B cell (primary cell): ENCODE data around the gene JPH2. TPM values are rescaled to one million over a fixed set of nuclear protein-coding genes. Genes with fewer than 3 reads are reported as not detected.

Source experiments
- ATAC-seq: fragments of 200-7000 bp; cut with Tn5 transposase; one replicate; pipeline ENCODE4 v1.10.0; 2021; ENCODE audit warnings: low read depth, mild to moderate bottlenecking, moderate number of reproducible peaks, moderate library complexity
- CTCF ChIA-PET: fragments of 350-600 bp; sonication (Branson Sonifier 250); formaldehyde crosslinking; loops from one replicate; lab custom pipeline; 2021; ENCODE audit warnings: antibody characterized with exemption, inconsistent platforms; lab: Charles Lee
- POLR2A ChIA-PET: fragments of 350-600 bp; sonication (Branson Sonifier 250); formaldehyde crosslinking; loops from one replicate; lab custom pipeline; 2021; ENCODE audit warnings: antibody characterized with exemption; lab: Charles Lee
- DNase-seq: peaks from one replicate; pipeline ENCODE4 v3.0.0; 2013
- H2AFZ ChIP-seq: 2 replicates; pipeline ENCODE4 v1.6.1; 2012; ENCODE audit warnings: mild to moderate bottlenecking, low read depth, low read length; ENCODE audit not compliant: insufficient read depth, poor library complexity, severe bottlenecking
- H3K27ac ChIP-seq, 2 donors: 1 replicate in 1 of 2; 2 replicates in 1 of 2; pipeline ENCODE4 v1.5.1; 2012 to 2013; ENCODE audit warnings: low read length in 2 of 2, mild to moderate bottlenecking in 2 of 2, moderate library complexity in 1 of 2
- H3K27me3 ChIP-seq, 4 experiments: fragments of 200-600 bp in 1 of 4; sonication (generic) in 1 of 4; replicated peaks in 1 of 4; 1 replicate in 2 of 4; 2 replicates in 2 of 4; pipeline versions ENCODE4 v1.6.1 to v1.7.0; 2013 to 2016; ENCODE audit warnings: low read length in 3 of 4, mild to moderate bottlenecking in 2 of 4, mixed read lengths in 1 of 4, moderate library complexity in 1 of 4; ENCODE audit not compliant: insufficient read depth in 4 of 4, control insufficient read depth in 3 of 4; ENCODE audit errors: control extremely low read depth in 1 of 4
- H3K36me3 ChIP-seq, 2 experiments: replicated peaks in 1 of 2; 1 replicate in 1 of 2; 2 replicates in 1 of 2; pipeline versions ENCODE4 v1.6.1 to v1.7.1; 2013; ENCODE audit warnings: low read length in 1 of 2; ENCODE audit not compliant: insufficient read depth in 2 of 2, control insufficient read depth in 1 of 2; ENCODE audit errors: control extremely low read depth in 1 of 2, extremely low read depth in 1 of 2
- H3K4me1 ChIP-seq, 2 donors: fragments of 200-600 bp in 1 of 2; sonication (generic) in 1 of 2; 1 replicate in 1 of 2; 2 replicates in 1 of 2; pipeline versions ENCODE4 v1.5.1 to v1.6.1; 2013 to 2017; ENCODE audit warnings: low read length in 2 of 2; ENCODE audit not compliant: control insufficient read depth in 2 of 2, insufficient read depth in 2 of 2
- H3K4me2 ChIP-seq: replicated peaks from 2 replicates; pipeline ENCODE3; 2012; ENCODE audit warnings: mild to moderate bottlenecking, low read depth, low read length; ENCODE audit not compliant: poor library complexity, severe bottlenecking
- H3K4me3 ChIP-seq, 5 experiments: fragments of 200-600 bp in 1 of 5; sonication (generic) in 1 of 5; 1 replicate in 3 of 5; 2 replicates in 2 of 5; pipeline versions ENCODE4 v1.5.1 to v1.7.0; 2011 to 2016; ENCODE audit warnings: low read length in 4 of 5, mild to moderate bottlenecking in 4 of 5, low read depth in 2 of 5, control low read depth in 1 of 5, moderate library complexity in 1 of 5; ENCODE audit not compliant: insufficient read depth in 1 of 5; ENCODE audit errors: control extremely low read depth in 1 of 5, extremely low read depth in 1 of 5
- H3K79me2 ChIP-seq: fragments of 200-600 bp; sonication (generic); one replicate; pipeline ENCODE4 v1.6.0; 2016; ENCODE audit warnings: low read length; ENCODE audit not compliant: control insufficient read depth, insufficient read depth
- H3K9ac ChIP-seq: fragments of 200-600 bp; sonication (generic); 2 replicates; pipeline ENCODE4 v1.6.1; 2017; ENCODE audit warnings: mild to moderate bottlenecking, low read length, moderate library complexity
- H3K9me3 ChIP-seq, 3 donors: one replicate each; pipeline versions ENCODE4 v1.6.1 to v1.7.1; 2013; ENCODE audit warnings: low read length in 2 of 3; ENCODE audit not compliant: control insufficient read depth in 2 of 3, insufficient read depth in 1 of 3; ENCODE audit errors: control extremely low read depth in 1 of 3
- H4K20me1 ChIP-seq: 2 replicates; pipeline ENCODE4 v1.6.0; 2012; ENCODE audit warnings: mild to moderate bottlenecking, low read length; ENCODE audit not compliant: insufficient read depth, control insufficient read depth, poor library complexity, severe bottlenecking
- H3K27ac Mint-ChIP-seq: one replicate; pipeline ENCODE4 v1.8.0; 2021; ENCODE audit warnings: mixed read lengths
- H3K27me3 Mint-ChIP-seq: one replicate; pipeline ENCODE4 v1.8.0; 2021; ENCODE audit warnings: mixed read lengths
- H3K4me1 Mint-ChIP-seq: one replicate; pipeline ENCODE4 v1.8.0; 2021; ENCODE audit warnings: mixed read lengths
- H3K4me3 Mint-ChIP-seq: one replicate; pipeline ENCODE4 v1.8.0; 2021; ENCODE audit warnings: mixed read lengths
- H3K9me3 Mint-ChIP-seq: one replicate; pipeline ENCODE4 v1.8.0; 2022; ENCODE audit warnings: mixed read lengths; ENCODE audit not compliant: insufficient read depth
- CTCF ChIP-seq: fragments of 200-600 bp; IDR thresholded peaks from one replicate; pipeline ENCODE4 v1.8.0; 2022; ENCODE audit warnings: antibody characterized with exemption, mild to moderate bottlenecking
- EZH2 ChIP-seq: IDR thresholded peaks from 2 replicates; pipeline ENCODE4 v1.6.1; 2012; ENCODE audit warnings: borderline replicate concordance, low read depth, mild to moderate bottlenecking, moderate library complexity, low read length; ENCODE audit not compliant: insufficient read depth, poor library complexity, severe bottlenecking
- WGBS: methylation state at CpG from one replicate; pipeline ENCODE4 v1.1.5; 2013; ENCODE audit warnings: missing lambda C conversion rate; ENCODE audit not compliant: insufficient coverage; 5-methylcytosine and 5-hydroxymethylcytosine counted together
- intact Hi-C: fragments of 100-400 bp; cut with micrococcal nuclease; formaldehyde crosslinking; loops from one replicate; pipeline ENCODE4 v1.10.0; 2022
- polyA plus RNA-seq: library from polyadenylated mRNA; depleted of rRNA; stranded (reverse); fragments of >200 nt; gene quantifications from 2 replicates; pipeline ENCODE4 v1.2.3, GENCODE V29; 2012
- total RNA-seq, 2 donors: library from RNA; stranded (reverse); fragments of 120-200 nt in 1 of 2; gene quantifications; 1 replicate in 1 of 2; 2 replicates in 1 of 2; pipeline versions ENCODE4 v1.2.3 to v1.2.4, GENCODE V29; 2013 to 2022

JPH2 gene
- total and polyA plus RNA-seq, 2 donors (not counting 1 experiment from before 2014, with no cell fraction given): 0.10 TPM; not detected in 1

- TF ChIP-seq EZH2: no peak
- no peak for TF ChIP-seq CTCF
- H3K27ac Mint-ChIP-seq: no peak overlapping the region
- no peaks in the 10 kb centered on the region for H3K27me3 Mint-ChIP-seq
- H3K79me2 ChIP-seq: peaks cover 67% of the 10 kb centered on the region
- ChIA-PET CTCF (no interaction called here), POLR2A (no interaction called here)
- H4K20me1 ChIP-seq: peaks cover 91% of the 10 kb centered on the region
- intact Hi-C loops: no loop called here
- no peak for DNase-seq
- peaks cover 21% of the 10 kb centered on the region for H3K4me1 Mint-ChIP-seq
- H2AFZ ChIP-seq: no peak overlapping the region
- no CpG with 5 or more reads among the region's 2 CpGs for WGBS
- no peak overlapping the region for H3K4me3 ChIP-seq
- no peak overlapping the region for H3K9ac ChIP-seq
- H3K9me3 Mint-ChIP-seq: no peaks in the 10 kb centered on the region
- no peaks in the 10 kb centered on the region for H3K4me1 ChIP-seq
- H3K27ac ChIP-seq: no peak overlapping the region
- ATAC-seq: no peak
- H3K36me3 ChIP-seq: peaks cover 11 to 89% of the 10 kb centered on the region in 2 experiments
- H3K27me3 ChIP-seq: no peaks in the 10 kb centered on the region
- H3K4me2 ChIP-seq: no peak overlapping the region
- H3K4me3 Mint-ChIP-seq: no peak overlapping the region
- H3K9me3 ChIP-seq: no peaks in the 10 kb centered on the region
Observed at GRCh38 chr20:44200983-44201382, 14.0 kb upstream of the JPH2 start.

GRCh38 chr20:44200371-44200770, 13.4 kb upstream of the JPH2 start:
- Histone ChIP-seq H3K9me3 (no peaks in the 10 kb centered on the region), H3K27me3 (no peaks in the 10 kb centered on the region), H3K4me3 (no peak overlapping the region), H4K20me1 (peaks cover 90% of the 10 kb centered on the region), H3K79me2 (peaks cover 61% of the 10 kb centered on the region), H2AFZ (no peak overlapping the region), H3K36me3 (peaks cover 11 to 90% of the 10 kb centered on the region in 2 experiments), H3K27ac (no peak overlapping the region), H3K4me1 (no peaks in the 10 kb centered on the region), H3K4me2 (no peak overlapping the region), H3K9ac (no peak overlapping the region)
- intact Hi-C loops: no loop called here
- no peaks in the 10 kb centered on the region for H3K9me3 Mint-ChIP-seq
- CTCF ChIA-PET: no interaction called here
- DNase-seq (no peak), ATAC-seq (no peak)
- POLR2A ChIA-PET: no interaction called here
- no peak overlapping the region for H3K27ac Mint-ChIP-seq
- TF ChIP-seq CTCF: no peak
- no peak for TF ChIP-seq EZH2
- WGBS: no CpG with 5 or more reads among the region's 4 CpGs
- no peak overlapping the region for H3K4me3 Mint-ChIP-seq
- H3K27me3 Mint-ChIP-seq: no peaks in the 10 kb centered on the region
- H3K4me1 Mint-ChIP-seq: peaks cover 20% of the 10 kb centered on the region
